ENCODE data around the gene HUS1. TPM values are rescaled to one million over a fixed set of nuclear protein-coding genes. Genes with fewer than 3 reads are reported as not detected.

Gene HUS1
- polyA plus RNA-seq, 3 donors, result 37.7 to 45.9 (median 38.8) TPM

- Histone ChIP-seq H2AFZ (ENCODE audit: insufficient read depth, low read depth, low read length, poor library complexity, severe bottlenecking) (peak overlapping the region; percentile 65), H4K20me1 (ENCODE audit: insufficient read depth, low read length) (no peaks in the 10 kb centered on the region), H3K79me2 (ENCODE audit: insufficient read depth, low read length) (peaks cover 23% of the 10 kb centered on the region), H3K27ac (ENCODE audit: low read depth in 1 of 2, low read length in 2 of 2) (peak overlapping the region; percentile 87 to 95), H3K4me2 (replicated peaks; ENCODE audit: extremely low read depth, low read length, poor library complexity, severe bottlenecking) (peak overlapping the region; percentile 89), H3K4me1 (ENCODE audit: control insufficient read depth in 1 of 2, insufficient read depth in 2 of 2, low read length in 2 of 2) (peaks cover 15 to 17% of the 10 kb centered on the region in 2 donors), H3K36me3 (replicated peaks in 1 of 2; ENCODE audit: control insufficient read depth in 1 of 2, insufficient read depth in 2 of 2, low read length in 2 of 2) (peaks cover 31 to 36% of the 10 kb centered on the region in 2 donors), H3K9me3 (replicated peaks in 1 of 2; ENCODE audit: control insufficient read depth in 1 of 2, insufficient read depth in 1 of 2, low read length in 2 of 2) (no peaks in the 10 kb centered on the region), H3K4me3 (replicated peaks in 1 of 3; ENCODE audit: low read depth in 2 of 3, low read length in 3 of 3) (peak overlapping the region; percentile 73 to 99 (median 80)), H3K9ac (ENCODE audit: insufficient read depth, low read length, poor library complexity, severe bottlenecking) (peak overlapping the region; percentile 78), H3K27me3 (ENCODE audit: control insufficient read depth in 2 of 2, insufficient read depth in 2 of 2, low read length in 2 of 2) (no peaks in the 10 kb centered on the region)
- Mint-ChIP-seq H3K9me3 (peaks cover 0 to 3% (median 0%) of the 10 kb centered on the region in 7 donors), H3K4me3 (peak overlapping the region; percentile 97 to 99), H3K4me1 (peaks cover 9% of the 10 kb centered on the region), H3K36me3 (peaks cover 32 to 38% of the 10 kb centered on the region in 2 donors), H3K27me3 (ENCODE audit: low read depth in 3 of 3) (no peaks in the 10 kb centered on the region), H3K27ac (peak overlapping the region; percentile 94 to 100 (median 99))
- WGBS (ENCODE audit: insufficient coverage), result no CpG with 5 or more reads among the region's 7 CpGs
- intact Hi-C loops (cut with micrococcal nuclease), result loop anchor here (5.0 kb wide), 2 partner anchors 57 to 107 kb away; partner anchors contain the start of genes C7orf57 (in 1 of the 2) and UPP1 (in 1 of the 2)
- no peak for TF ChIP-seq CTCF (IDR thresholded peaks at IDR 0.05)
- DNase-seq, result no peak
Measured at GRCh38 chr7:47979832-47980181, 392 bp upstream of the HUS1 start.

GRCh38 chr7:47978790-47979144 is 648 bp downstream of the HUS1 start:
- Histone ChIP-seq H3K9me3 (replicated peaks in 1 of 2; ENCODE audit: control insufficient read depth in 1 of 2, insufficient read depth in 1 of 2, low read length in 2 of 2) (no peaks in the 10 kb centered on the region), H3K4me3 (replicated peaks in 1 of 3; ENCODE audit: low read depth in 2 of 3, low read length in 3 of 3) (peak overlapping the region; percentile 73 to 99 (median 80)), H4K20me1 (ENCODE audit: insufficient read depth, low read length) (no peaks in the 10 kb centered on the region), H3K36me3 (replicated peaks in 1 of 2; ENCODE audit: control insufficient read depth in 1 of 2, insufficient read depth in 2 of 2, low read length in 2 of 2) (peaks cover 42 to 47% of the 10 kb centered on the region in 2 donors), H3K27me3 (ENCODE audit: control insufficient read depth in 2 of 2, insufficient read depth in 2 of 2, low read length in 2 of 2) (no peaks in the 10 kb centered on the region), H3K27ac (ENCODE audit: low read depth in 1 of 2, low read length in 2 of 2) (peak overlapping the region; percentile 87 to 95), H3K9ac (ENCODE audit: insufficient read depth, low read length, poor library complexity, severe bottlenecking) (peak overlapping the region; percentile 78), H3K4me1 (ENCODE audit: control insufficient read depth in 1 of 2, insufficient read depth in 2 of 2, low read length in 2 of 2) (peaks cover 15 to 17% of the 10 kb centered on the region in 2 donors), H3K79me2 (ENCODE audit: insufficient read depth, low read length) (peaks cover 23% of the 10 kb centered on the region), H2AFZ (ENCODE audit: insufficient read depth, low read depth, low read length, poor library complexity, severe bottlenecking) (peak overlapping the region; percentile 61), H3K4me2 (replicated peaks; ENCODE audit: extremely low read depth, low read length, poor library complexity, severe bottlenecking) (peak overlapping the region; percentile 89)
- H3K9me3 Mint-ChIP-seq, result peaks cover 0 to 3% (median 0%) of the 10 kb centered on the region in 7 donors
- intact Hi-C loops (cut with micrococcal nuclease), result loop anchor here in 1 of 2 donors (5.0 kb wide), 1 partner anchor 109 kb away; the partner anchor contains the start of gene UPP1
- H3K27ac Mint-ChIP-seq, result peak overlapping the region; percentile 94 to 100 (median 99)
- H3K4me3 Mint-ChIP-seq, result peak overlapping the region; percentile 97 to 99
- no peak for DNase-seq
- H3K36me3 Mint-ChIP-seq, result peaks cover 42 to 49% of the 10 kb centered on the region in 2 donors
- 24% methylated on average over 3 of the region's 4 CpGs for WGBS (ENCODE audit: insufficient coverage)
- no peaks in the 10 kb centered on the region for H3K27me3 Mint-ChIP-seq (ENCODE audit: low read depth in 3 of 3)
- H3K4me1 Mint-ChIP-seq, result peaks cover 9% of the 10 kb centered on the region
- TF ChIP-seq CTCF (IDR thresholded peaks at IDR 0.05), result no peak

Data from CD14-positive monocyte (primary cell).